Retina (tissue), 1 donor: Measurements from ENCODE around the gene NBL1.

Experiments
- DNase-seq: peaks from one replicate; pipeline ENCODE4 v3.0.0-alpha.2; 2016

NBL1 gene

GRCh38 chr1:19676438-19676922 is 32.4 kb downstream of the NBL1 start:
- peak; percentile 48 for DNase-seq

GRCh38 chr1:19678493-19678892 is 34.4 kb downstream of the NBL1 start:
- no peak for DNase-seq

- no peak for DNase-seq
Observed at GRCh38 chr1:19678931-19679453, 34.9 kb downstream of the NBL1 start.

- DNase-seq = no peak
Observed at GRCh38 chr1:19679691-19680090, 35.6 kb downstream of the NBL1 start.

- DNase-seq = no peak
Observed at GRCh38 chr1:19680644-19681043, 36.5 kb downstream of the NBL1 start.

- DNase-seq = no peak
Observed at GRCh38 chr1:19682257-19682656, 38.1 kb downstream of the NBL1 start.

- no peak for DNase-seq
Observed at GRCh38 chr1:19682901-19683300, 38.8 kb downstream of the NBL1 start.

- no peak for DNase-seq
Observed at GRCh38 chr1:19683351-19683750, 39.2 kb downstream of the NBL1 start.

GRCh38 chr1:19684677-19685076 is 40.6 kb downstream of the NBL1 start:
- DNase-seq = no peak

GRCh38 chr1:19685994-19686393 is 41.9 kb downstream of the NBL1 start:
- DNase-seq = no peak

GRCh38 chr1:19687414-19687813 is 43.3 kb downstream of the NBL1 start:
- DNase-seq = no peak

- no peak for DNase-seq
Observed at GRCh38 chr1:19688041-19688842, 44.1 kb downstream of the NBL1 start.

GRCh38 chr1:19689085-19689757 is 45.1 kb downstream of the NBL1 start:
- DNase-seq = no peak

- DNase-seq = no peak
Observed at GRCh38 chr1:19689856-19690255, 45.7 kb downstream of the NBL1 start.

GRCh38 chr1:19690342-19690741 is 46.2 kb downstream of the NBL1 start:
- DNase-seq = no peak

GRCh38 chr1:19694298-19694697 is 50.2 kb downstream of the NBL1 start:
- no peak for DNase-seq

- DNase-seq = no peak
Observed at GRCh38 chr1:19695772-19696171, 51.7 kb downstream of the NBL1 start.

- no peak for DNase-seq
Observed at GRCh38 chr1:19696820-19697219, 52.7 kb downstream of the NBL1 start.

- DNase-seq = no peak
Observed at GRCh38 chr1:19698181-19698580, 54.1 kb downstream of the NBL1 start.

- no peak for DNase-seq
Observed at GRCh38 chr1:19700079-19700777, 56.1 kb downstream of the NBL1 start.

GRCh38 chr1:19703280-19703679 is 59.2 kb downstream of the NBL1 start:
- no peak for DNase-seq

- DNase-seq = peak; percentile 89
Observed at GRCh38 chr1:19704247-19705113, 60.4 kb downstream of the NBL1 start.
